SW 1271 (cell line): ENCODE measurements around the gene PASK.
A peak's percentile ranks its signal among the peaks of the same experiment; 100 is the strongest.

Experiments used
- DNase-seq, 2 experiments: peaks; one replicate each; lab custom pipeline; 2025; lab: John Stamatoyannopoulos, UW

PASK gene

GRCh38 chr2:241180495-241180894, 31.2 kb upstream of the PASK start:
- no peak for DNase-seq

- no peak for DNase-seq
These were observed 30.6 kb upstream of the PASK start for GRCh38 chr2:241179899-241180298.

GRCh38 chr2:241178961-241179360, 29.7 kb upstream of the PASK start:
- no peak for DNase-seq

GRCh38 chr2:241177526-241178334, 28.5 kb upstream of the PASK start:
- no peak for DNase-seq

GRCh38 chr2:241173557-241173956, 24.3 kb upstream of the PASK start:
- DNase-seq, result no peak

- DNase-seq, result no peak
These were observed 19.1 kb upstream of the PASK start for GRCh38 chr2:241168366-241168765.

GRCh38 chr2:241163601-241164118, 14.4 kb upstream of the PASK start:
- DNase-seq, result no peak

GRCh38 chr2:241161646-241162281, 12.5 kb upstream of the PASK start:
- no peak for DNase-seq

GRCh38 chr2:241160318-241160717, 11.0 kb upstream of the PASK start:
- DNase-seq, result no peak

- no peak for DNase-seq
These were observed 9.8 kb upstream of the PASK start for GRCh38 chr2:241159116-241159515.

- DNase-seq, result no peak
These were observed 9.3 kb upstream of the PASK start for GRCh38 chr2:241158546-241158900.

- DNase-seq, result no peak
These were observed 8.7 kb upstream of the PASK start for GRCh38 chr2:241157841-241158545.

GRCh38 chr2:241156971-241157441, 7.7 kb upstream of the PASK start:
- no peak for DNase-seq

GRCh38 chr2:241155936-241156335, 6.7 kb upstream of the PASK start:
- DNase-seq, result no peak

- DNase-seq, result no peak
These were observed 5.6 kb upstream of the PASK start for GRCh38 chr2:241154915-241155314.

- DNase-seq, result no peak
These were observed 4.3 kb upstream of the PASK start for GRCh38 chr2:241153616-241154015.

- no peak for DNase-seq
These were observed 2.8 kb upstream of the PASK start for GRCh38 chr2:241151934-241152660.

GRCh38 chr2:241150660-241151530, 1.6 kb upstream of the PASK start:
- no peak for DNase-seq

GRCh38 chr2:241149925-241150659, 820 bp upstream of the PASK start, which contains the start of gene PPP1R7:
Gene PPP1R7 (plus strand): TSS chr2:241150467. CDS start chr2:241150496, 29 bp downstream.
- DNase-seq, result peak; percentile 93

GRCh38 chr2:241149675-241149924, 328 bp upstream of the PASK start:
- no peak for DNase-seq

GRCh38 chr2:241148239-241148638, 1.0 kb downstream of the PASK start:
- DNase-seq, result no peak
